Measurements from ENCODE around the gene GRM7.

DNA sequence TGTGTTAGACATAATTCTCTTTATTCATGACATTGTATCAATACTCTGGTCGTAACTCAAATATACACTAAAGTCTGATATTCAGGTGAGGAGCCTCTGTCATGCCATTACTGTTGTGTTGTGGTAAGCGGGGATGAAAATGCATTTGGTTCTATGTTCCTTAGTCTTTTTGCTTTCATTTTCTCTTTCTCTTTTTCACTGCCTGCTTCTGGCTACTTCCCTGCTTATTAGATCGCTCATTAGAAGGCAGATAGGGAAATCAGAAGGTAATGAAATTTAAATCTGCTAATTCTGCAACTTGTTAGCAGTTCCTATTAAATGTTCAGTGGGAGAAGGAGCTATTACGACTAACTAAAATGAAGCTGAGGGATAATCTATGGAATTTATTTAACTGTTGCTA, 345.0 kb downstream of the GRM7 start:
- TF ChIP-seq, protein P1, sequence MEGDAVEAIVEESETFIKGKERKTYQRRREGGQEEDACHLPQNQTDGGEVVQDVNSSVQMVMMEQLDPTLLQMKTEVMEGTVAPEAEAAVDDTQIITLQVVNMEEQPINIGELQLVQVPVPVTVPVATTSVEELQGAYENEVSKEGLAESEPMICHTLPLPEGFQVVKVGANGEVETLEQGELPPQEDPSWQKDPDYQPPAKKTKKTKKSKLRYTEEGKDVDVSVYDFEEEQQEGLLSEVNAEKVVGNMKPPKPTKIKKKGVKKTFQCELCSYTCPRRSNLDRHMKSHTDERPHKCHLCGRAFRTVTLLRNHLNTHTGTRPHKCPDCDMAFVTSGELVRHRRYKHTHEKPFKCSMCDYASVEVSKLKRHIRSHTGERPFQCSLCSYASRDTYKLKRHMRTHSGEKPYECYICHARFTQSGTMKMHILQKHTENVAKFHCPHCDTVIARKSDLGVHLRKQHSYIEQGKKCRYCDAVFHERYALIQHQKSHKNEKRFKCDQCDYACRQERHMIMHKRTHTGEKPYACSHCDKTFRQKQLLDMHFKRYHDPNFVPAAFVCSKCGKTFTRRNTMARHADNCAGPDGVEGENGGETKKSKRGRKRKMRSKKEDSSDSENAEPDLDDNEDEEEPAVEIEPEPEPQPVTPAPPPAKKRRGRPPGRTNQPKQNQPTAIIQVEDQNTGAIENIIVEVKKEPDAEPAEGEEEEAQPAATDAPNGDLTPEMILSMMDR (IDR thresholded peaks at IDR 0.05), result no peak
- TF ChIP-seq POLR2A (IDR thresholded peaks at IDR 0.05), result no peak
- no peak for TF ChIP-seq POLR2AphosphoS5 (IDR thresholded peaks at IDR 0.05)
